ENCODE measurements around the gene CD300LD. TPM values are rescaled to one million over a fixed set of nuclear protein-coding genes. Genes with fewer than 3 reads are reported as not detected.

Gene CD300LD
- total RNA-seq, 1 experiment from 2014 or later, result not detected

- peaks cover 40% of the 10 kb centered on the region for H3K27me3 Mint-ChIP-seq (ENCODE audit: insufficient read depth, unreplicated experiment)
- CTCF ChIA-PET, result no interaction called here
- no peaks in the 10 kb centered on the region for H3K36me3 Mint-ChIP-seq (ENCODE audit: insufficient read depth, unreplicated experiment)
- no TSS peak for BruUV-seq (replicated peaks)
- TF ChIP-seq CTCF (IDR thresholded peaks at IDR 0.05; ENCODE audit: unreplicated experiment), result no peak
- POLR2A ChIA-PET, result no interaction called here
- intact Hi-C loops (cut with micrococcal nuclease), result no loop called here
- no peak overlapping the region for H3K4me3 Mint-ChIP-seq (ENCODE audit: unreplicated experiment)
- peaks cover 6% of the 10 kb centered on the region for H3K4me1 Mint-ChIP-seq (ENCODE audit: insufficient read depth, unreplicated experiment)
- no peak for DNase-seq (ENCODE audit: unreplicated experiment)
- no peak overlapping the region for H3K27ac Mint-ChIP-seq (ENCODE audit: low read depth, unreplicated experiment)
- H3K9me3 Mint-ChIP-seq (ENCODE audit: unreplicated experiment), result no peaks in the 10 kb centered on the region
These were observed 55.2 kb downstream of the CD300LD start for GRCh38 chr17:74536890-74537289.

- Mint-ChIP-seq H3K27ac (ENCODE audit: low read depth, unreplicated experiment) (no peak overlapping the region), H3K36me3 (ENCODE audit: insufficient read depth, unreplicated experiment) (peaks cover 4% of the 10 kb centered on the region), H3K4me1 (ENCODE audit: insufficient read depth, unreplicated experiment) (peaks cover 6% of the 10 kb centered on the region), H3K4me3 (ENCODE audit: unreplicated experiment) (no peak overlapping the region), H3K27me3 (ENCODE audit: insufficient read depth, unreplicated experiment) (peaks cover 54% of the 10 kb centered on the region), H3K9me3 (ENCODE audit: unreplicated experiment) (no peaks in the 10 kb centered on the region)
- POLR2A ChIA-PET, result no interaction called here
- intact Hi-C loops (cut with micrococcal nuclease), result no loop called here
- no peak for DNase-seq (ENCODE audit: unreplicated experiment)
- CTCF ChIA-PET, result interaction anchor here (0.8 to 2.6 kb wide), 11 partner anchors 11 to 164 kb away, joined by 3 to 16 read pairs (median 4); partner anchors contain the start of gene GPR142
- no TSS peak for BruUV-seq (replicated peaks)
- TF ChIP-seq CTCF (IDR thresholded peaks at IDR 0.05; ENCODE audit: unreplicated experiment), result no peak
These were observed 60.0 kb downstream of the CD300LD start for GRCh38 chr17:74532115-74532514.

- Mint-ChIP-seq H3K27ac (ENCODE audit: low read depth, unreplicated experiment) (no peak within 1 kb of the TSS), H3K27me3 (ENCODE audit: insufficient read depth, unreplicated experiment) (peaks cover 47% of the 10 kb centered on the region), H3K9me3 (ENCODE audit: unreplicated experiment) (no peaks in the 10 kb centered on the region), H3K4me1 (ENCODE audit: insufficient read depth, unreplicated experiment) (peaks cover 6% of the 10 kb centered on the region), H3K4me3 (ENCODE audit: unreplicated experiment) (no peak within 1 kb of the TSS), H3K36me3 (ENCODE audit: insufficient read depth, unreplicated experiment) (peaks cover 4% of the 10 kb centered on the region)
- TF ChIP-seq CTCF (IDR thresholded peaks at IDR 0.05; ENCODE audit: unreplicated experiment), result no peak
- no TSS peak for BruUV-seq (replicated peaks)
- no peak for DNase-seq (ENCODE audit: unreplicated experiment)
- intact Hi-C loops (cut with micrococcal nuclease), result no loop called here
- ChIA-PET CTCF (interaction anchor here (1.1 to 2.6 kb wide), 6 partner anchors 11 to 151 kb away, joined by 3 to 16 read pairs (median 5); no protein-coding TSS in a partner anchor), POLR2A (no interaction called here)
These were observed 60.8 kb downstream of the CD300LD start, which contains the start of gene CD300LB for GRCh38 chr17:74531231-74531761. Gene CD300LB, minus strand, starts transcription at chr17:74531475. Its CDS starts 125 bp downstream, at chr17:74531350.

- Mint-ChIP-seq H3K4me3 (ENCODE audit: unreplicated experiment) (no peak overlapping the region), H3K27me3 (ENCODE audit: insufficient read depth, unreplicated experiment) (peaks cover 47% of the 10 kb centered on the region), H3K4me1 (ENCODE audit: insufficient read depth, unreplicated experiment) (peaks cover 6% of the 10 kb centered on the region), H3K9me3 (ENCODE audit: unreplicated experiment) (no peaks in the 10 kb centered on the region), H3K36me3 (ENCODE audit: insufficient read depth, unreplicated experiment) (peaks cover 4% of the 10 kb centered on the region), H3K27ac (ENCODE audit: low read depth, unreplicated experiment) (no peak overlapping the region)
- intact Hi-C loops (cut with micrococcal nuclease), result no loop called here
- no peak for TF ChIP-seq CTCF (IDR thresholded peaks at IDR 0.05; ENCODE audit: unreplicated experiment)
- ChIA-PET POLR2A (no interaction called here), CTCF (no interaction called here)
- DNase-seq (ENCODE audit: unreplicated experiment), result no peak
- BruUV-seq (replicated peaks), result no TSS peak
These were observed 61.3 kb downstream of the CD300LD start for GRCh38 chr17:74530831-74531150.

Other genes with a start within 250 kb of the CD300LD start
- not detected in 2 replicates for gene BTBD17, start 230.4 kb downstream of the CD300LD start, total RNA-seq (2022)
- not detected in 2 replicates for gene GPR142, start 224.8 kb downstream of the CD300LD start, total RNA-seq (2022)
- gene GPRC5C, start 160.2 kb downstream of the CD300LD start, total RNA-seq (2022), result 17.7 and 20.6 TPM in 2 replicates
- gene CD300A, start 125.6 kb downstream of the CD300LD start, total RNA-seq (2022), result not detected in 2 replicates
- gene CD300LB, start 60.8 kb downstream of the CD300LD start, total RNA-seq (2022), result not detected in 2 replicates
- gene CD300C, start 46.2 kb downstream of the CD300LD start, total RNA-seq (2022), result not detected in 2 replicates
- not detected in 2 replicates for gene CD300H, start 24.8 kb downstream of the CD300LD start, total RNA-seq (2022)
- not detected in 2 replicates for gene CD300E, start 31.5 kb upstream of the CD300LD start, total RNA-seq (2022)
- not detected in 2 replicates for gene CD300LF, start 120.6 kb upstream of the CD300LD start, total RNA-seq (2022)
- not detected in 2 replicates for gene RAB37, start 145.0 kb upstream of the CD300LD start, total RNA-seq (2022)
- gene NHERF1, start 156.3 kb upstream of the CD300LD start, total RNA-seq (2022), result 23.9 and 25.3 TPM in 2 replicates
- gene NAT9, start 184.1 kb upstream of the CD300LD start, total RNA-seq (2022), result 58.1 and 64.8 TPM in 2 replicates